ENCODE results near the gene C5AR2.

The C5AR2 gene

GRCh38 chr19:47374876-47375693, 43.1 kb downstream of the C5AR2 start:
- Histone ChIP-seq H3K4me1 (no peaks in the 10 kb centered on the region), H3K9ac (no peak overlapping the region), H3K79me2 (no peaks in the 10 kb centered on the region), H3K9me3 (ENCODE audit: control insufficient read depth, low read length) (no peaks in the 10 kb centered on the region), H3K27me3 (ENCODE audit: control insufficient read depth, insufficient read depth, low read length) (no peaks in the 10 kb centered on the region), H3K27ac (no peak overlapping the region), H3K4me3 (ENCODE audit: low read depth, low read length) (no peak overlapping the region), H2AFZ (no peak overlapping the region), H3K36me3 (ENCODE audit: control insufficient read depth, insufficient read depth, low read length) (no peaks in the 10 kb centered on the region), H3K4me2 (ENCODE audit: low read length) (no peak overlapping the region)
- no peak for TF ChIP-seq CTCF (IDR thresholded peaks at IDR 0.05)

DNA sequence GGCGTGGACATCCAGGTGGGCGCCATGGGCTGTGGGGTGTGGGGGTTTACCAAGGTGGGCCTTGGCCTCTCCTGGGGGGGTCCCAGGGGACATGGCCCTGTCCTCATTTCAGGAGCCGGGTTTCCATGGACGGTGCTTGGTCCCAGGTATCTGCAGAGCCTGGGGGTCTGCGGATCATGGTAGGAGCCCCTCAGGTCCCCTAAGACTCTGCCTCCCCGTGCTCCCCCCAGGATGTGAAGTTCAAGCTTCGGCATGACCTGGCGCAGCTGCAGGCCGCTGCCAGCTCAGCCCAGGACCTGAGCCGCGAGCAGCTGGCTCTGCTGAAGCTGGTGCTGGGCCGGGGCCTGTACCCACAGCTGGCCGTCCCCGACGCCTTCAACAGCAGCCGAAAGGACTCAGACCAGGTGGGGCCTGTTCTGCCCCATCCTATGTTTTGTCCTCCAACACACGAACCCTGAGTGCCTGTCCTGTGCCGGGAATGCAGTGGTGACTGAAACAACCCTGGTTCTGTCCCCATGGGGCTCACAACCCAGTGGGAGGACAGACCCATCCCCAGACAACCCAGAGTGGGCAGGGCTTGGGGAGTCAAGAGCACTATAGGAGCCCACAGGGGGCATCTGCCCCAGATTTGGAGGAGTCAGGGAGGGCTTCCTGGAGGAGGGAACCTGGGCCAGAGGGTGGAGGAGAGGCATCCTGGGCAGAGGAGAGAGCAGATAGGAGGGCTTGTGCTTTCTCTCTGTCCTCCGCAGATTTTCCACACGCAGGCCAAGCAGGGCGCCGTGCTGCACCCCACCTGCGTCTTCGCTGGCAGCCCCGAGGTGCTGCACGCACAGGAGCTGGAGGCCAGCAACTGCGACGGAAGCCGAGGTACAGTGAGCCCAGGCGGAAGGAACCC, 44.0 kb downstream of the C5AR2 start:
- Histone ChIP-seq H3K4me3 (ENCODE audit: low read depth, low read length) (no peak overlapping the region), H3K27me3 (ENCODE audit: control insufficient read depth, insufficient read depth, low read length) (no peaks in the 10 kb centered on the region), H2AFZ (no peak overlapping the region), H3K9me3 (ENCODE audit: control insufficient read depth, low read length) (no peaks in the 10 kb centered on the region), H3K9ac (no peak overlapping the region), H3K27ac (no peak overlapping the region), H3K79me2 (no peaks in the 10 kb centered on the region), H3K36me3 (ENCODE audit: control insufficient read depth, insufficient read depth, low read length) (no peaks in the 10 kb centered on the region), H3K4me2 (ENCODE audit: low read length) (no peak overlapping the region), H3K4me1 (no peaks in the 10 kb centered on the region)
- TF ChIP-seq CTCF (IDR thresholded peaks at IDR 0.05): no peak

- Histone ChIP-seq H3K9me3 (ENCODE audit: control insufficient read depth, low read length) (no peaks in the 10 kb centered on the region), H3K4me2 (ENCODE audit: low read length) (no peak overlapping the region), H3K27me3 (ENCODE audit: control insufficient read depth, insufficient read depth, low read length) (no peaks in the 10 kb centered on the region), H3K36me3 (ENCODE audit: control insufficient read depth, insufficient read depth, low read length) (no peaks in the 10 kb centered on the region), H3K4me1 (no peaks in the 10 kb centered on the region), H3K79me2 (no peaks in the 10 kb centered on the region), H3K27ac (no peak overlapping the region), H3K9ac (no peak overlapping the region), H2AFZ (no peak overlapping the region), H3K4me3 (ENCODE audit: low read depth, low read length) (no peak overlapping the region)
- TF ChIP-seq CTCF (IDR thresholded peaks at IDR 0.05): no peak
Observed at GRCh38 chr19:47376589-47377144, 44.7 kb downstream of the C5AR2 start.

DNA sequence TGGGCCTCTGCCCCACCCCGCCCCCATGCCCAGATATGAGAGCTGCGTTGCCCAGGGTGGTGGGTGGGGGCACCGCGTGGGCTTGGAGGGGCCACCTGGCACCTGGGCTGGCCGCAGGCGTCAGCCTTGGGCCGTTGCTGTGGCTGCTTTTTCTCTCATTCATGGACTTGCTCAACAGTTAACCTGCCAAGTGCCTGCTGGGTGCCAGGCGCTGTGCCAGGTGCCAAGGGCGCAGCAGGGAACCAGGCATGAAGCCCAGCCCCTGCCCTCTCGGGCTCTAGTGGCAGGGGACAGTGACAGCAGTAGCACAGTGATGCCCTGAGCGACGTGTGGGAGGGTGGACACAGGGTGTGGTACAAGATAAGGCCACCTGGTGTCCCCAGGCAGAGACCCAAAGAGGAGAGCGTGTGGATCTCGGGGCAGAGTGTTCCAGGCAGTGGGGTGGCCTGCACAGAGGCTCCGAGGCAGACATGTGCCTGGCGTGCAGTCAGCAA, 45.3 kb downstream of the C5AR2 start:
- no peak for TF ChIP-seq CTCF (IDR thresholded peaks at IDR 0.05)
- H3K9ac ChIP-seq: no peak overlapping the region
- no peaks in the 10 kb centered on the region for H3K79me2 ChIP-seq
- H3K4me1 ChIP-seq: no peaks in the 10 kb centered on the region
- H3K36me3 ChIP-seq (ENCODE audit: control insufficient read depth, insufficient read depth, low read length): no peaks in the 10 kb centered on the region
- no peaks in the 10 kb centered on the region for H3K9me3 ChIP-seq (ENCODE audit: control insufficient read depth, low read length)
- H3K27ac ChIP-seq: no peak overlapping the region
- no peak overlapping the region for H3K4me2 ChIP-seq (ENCODE audit: low read length)
- no peaks in the 10 kb centered on the region for H3K27me3 ChIP-seq (ENCODE audit: control insufficient read depth, insufficient read depth, low read length)
- no peak overlapping the region for H2AFZ ChIP-seq
- H3K4me3 ChIP-seq (ENCODE audit: low read depth, low read length): no peak overlapping the region

Measured in parathyroid adenoma (tissue), 2 donors.